Smooth muscle cell of the umbilical artery (primary cell): ENCODE data around the gene CLDN22. TPM values are rescaled to one million over a fixed set of nuclear protein-coding genes. Genes with fewer than 3 reads are reported as not detected.

Experiments
- total RNA-seq: library from RNA; depleted of rRNA; stranded (reverse); fragments of >200 nt; gene quantifications from 2 replicates; pipeline ENCODE4 v1.2.3, GENCODE V29; 2014

The CLDN22 gene
- total RNA-seq, result not detected in 2 replicates

GRCh38 chr4:183320211-183321059 lies at the start of gene CLDN22:
Gene CLDN22 (minus strand): TSS chr4:183320276. CDS start chr4:183320218, 58 bp downstream.

GRCh38 chr4:183322326-183322725 lies 2.2 kb upstream of the CLDN22 start, which contains the start of gene CLDN24:
Gene CLDN24 (minus strand): TSS chr4:183322426. CDS start chr4:183322426, 0 bp downstream.

Other genes starting within 250 kb of the CLDN22 start
- 34.1 and 64.2 TPM in 2 replicates for gene WWC2, start 221.0 kb downstream of the CLDN22 start, total RNA-seq
- gene CLDN24, start 2.1 kb upstream of the CLDN22 start, total RNA-seq, result not detected in 2 replicates
- 14.3 and 15.4 TPM in 2 replicates for gene CDKN2AIP, start 124.4 kb upstream of the CLDN22 start, total RNA-seq
- 10.7 and 15.8 TPM in 2 replicates for gene ING2, start 184.8 kb upstream of the CLDN22 start, total RNA-seq